NB4 (cell line): Measurements from ENCODE around the gene FIS1.

Source experiments
- DNase-seq: peaks from one replicate; pipeline ENCODE4 v3.0.0; 2010; ENCODE audit warnings: low read depth
- H3K4me3 ChIP-seq: one replicate; pipeline ENCODE4 v1.5.1; 2011; ENCODE audit warnings: mild to moderate bottlenecking, low read depth, low read length, moderate library complexity
- CTCF ChIP-seq: IDR thresholded peaks from one replicate; pipeline ENCODE4 v1.5.1; 2012; ENCODE audit warnings: low read depth, low read length
- MAX ChIP-seq: IDR thresholded peaks from 2 replicates; pipeline ENCODE4 v1.6.1; 2011; ENCODE audit warnings: low read depth, low read length
- MYC ChIP-seq: IDR thresholded peaks from 2 replicates; pipeline ENCODE4 v1.6.1; 2011; ENCODE audit warnings: low read depth, low read length
- POLR2A ChIP-seq: IDR thresholded peaks from 2 replicates; pipeline ENCODE4 v1.6.1; 2011; ENCODE audit warnings: mild to moderate bottlenecking; ENCODE audit not compliant: insufficient read length; ENCODE audit errors: extremely low read depth

FIS1 gene

GRCh38 chr7:101241443-101242349 lies 3.2 kb downstream of the FIS1 start:
- H3K4me3 ChIP-seq = no peak overlapping the region
- TF ChIP-seq CTCF = no peak
- TF ChIP-seq POLR2A = no peak
- no peak for TF ChIP-seq MYC
- no peak for TF ChIP-seq MAX
- DNase-seq = peak; percentile 70

GRCh38 chr7:101241015-101241363 lies 3.9 kb downstream of the FIS1 start:
- TF ChIP-seq MYC (no peak), POLR2A (no peak), MAX (no peak), CTCF (no peak)
- no peak overlapping the region for H3K4me3 ChIP-seq
- DNase-seq = peak; percentile 73

GRCh38 chr7:101240226-101241014 lies 4.5 kb downstream of the FIS1 start:
- TF ChIP-seq MAX (no peak), CTCF (no peak), MYC (no peak), POLR2A (no peak)
- no peak overlapping the region for H3K4me3 ChIP-seq
- DNase-seq = no peak

GRCh38 chr7:101239951-101240220 lies 5.0 kb downstream of the FIS1 start:
- TF ChIP-seq CTCF = no peak
- no peak for TF ChIP-seq POLR2A
- TF ChIP-seq MYC = no peak
- TF ChIP-seq MAX = no peak

GRCh38 chr7:101239191-101239950 lies 5.5 kb downstream of the FIS1 start:
- no peak for TF ChIP-seq CTCF
- no peak for TF ChIP-seq MAX
- no peak for TF ChIP-seq MYC
- no peak for TF ChIP-seq POLR2A
- DNase-seq = no peak
- H3K4me3 ChIP-seq = no peak overlapping the region

More at GRCh38 chr7:101239951-101240220, 5.0 kb downstream of the FIS1 start:
- H3K4me3 ChIP-seq = no peak overlapping the region
- no peak for DNase-seq
